OCI-LY3 (cell line): ENCODE measurements around the gene OVCA2.

ENCODE experiments used
- H2AFZ ChIP-seq: fragments of 200-600, 300-600 bp; shearing (Covaris generic); 2 replicates; pipeline ENCODE4 v1.6.0; 2014; ENCODE audit warnings: antibody characterized with exemption, low read depth, low read length
- H3K27ac ChIP-seq: fragments of 200-600, 300-600 bp; sonication (generic); 2 replicates; pipeline ENCODE4 v1.5.1; 2014; ENCODE audit warnings: mild to moderate bottlenecking, low read length, moderate library complexity, mixed read lengths
- H3K27me3 ChIP-seq: fragments of 200-600, 300-600 bp; sonication (generic); 2 replicates; pipeline ENCODE4 v1.6.1; 2014; ENCODE audit warnings: low read depth, low read length, mixed read lengths
- H3K36me3 ChIP-seq: fragments of 200-600, 300-600 bp; sonication (generic); replicated peaks from 2 replicates; pipeline ENCODE3; 2014; ENCODE audit warnings: low read depth, low read length, mixed read lengths
- H3K4me1 ChIP-seq: fragments of 300-600, 200-600 bp; sonication (generic); 2 replicates; pipeline ENCODE4 v1.6.1; 2014; ENCODE audit warnings: low read length, mixed read lengths
- H3K4me2 ChIP-seq: fragments of 200-600, 300-600 bp; sonication (generic); 2 replicates; pipeline ENCODE4 v1.6.1; 2014; ENCODE audit warnings: low read length, mixed read lengths
- H3K4me3 ChIP-seq: fragments of 300-600, 200-600 bp; sonication (generic); 2 replicates; pipeline ENCODE4 v1.5.1; 2014; ENCODE audit warnings: antibody characterized with exemption, mild to moderate bottlenecking, low read length, moderate library complexity
- H3K79me2 ChIP-seq: fragments of 300-600, 200-600 bp; shearing (Covaris generic); 2 replicates; pipeline ENCODE4 v1.6.1; 2014; ENCODE audit warnings: mild to moderate bottlenecking, low read length, mixed read lengths
- H3K9ac ChIP-seq: fragments of 300-600, 200-600 bp; shearing (Covaris generic); 2 replicates; pipeline ENCODE4 v1.6.0; 2014; ENCODE audit warnings: mild to moderate bottlenecking, low read length, moderate library complexity
- H3K9me3 ChIP-seq: fragments of 200-600, 300-600 bp; shearing (Covaris generic); 2 replicates; pipeline ENCODE4 v1.6.1; 2014; ENCODE audit warnings: low read length, mixed read lengths; ENCODE audit not compliant: insufficient read depth
- H4K20me1 ChIP-seq: fragments of 200-600, 300-600 bp; sonication (generic); 2 replicates; pipeline ENCODE4 v1.6.1; 2016; ENCODE audit warnings: low read length, mixed read lengths; ENCODE audit not compliant: insufficient read depth
- CTCF ChIP-seq: fragments of 200-600, 300-600 bp; sonication (generic); IDR thresholded peaks from 2 replicates; pipeline ENCODE4 v1.5.1; 2014; ENCODE audit warnings: antibody characterized with exemption, low read length, low read depth
- EZH2phosphoT487 ChIP-seq: fragments of 200-600 bp; shearing (Covaris generic); IDR thresholded peaks from 2 replicates; pipeline ENCODE4 v1.6.1; 2018; ENCODE audit warnings: antibody characterized with exemption, mixed run types, low read depth

The OVCA2 gene

GRCh38 chr17:2090804-2091534 lies 49.1 kb downstream of the OVCA2 start:
- Histone ChIP-seq H3K79me2 (no peaks in the 10 kb centered on the region), H3K9me3 (no peaks in the 10 kb centered on the region), H3K9ac (no peak overlapping the region), H3K4me1 (peaks cover 46% of the 10 kb centered on the region), H4K20me1 (peaks cover 13% of the 10 kb centered on the region), H3K36me3 (no peaks in the 10 kb centered on the region), H3K27me3 (peaks cover 19% of the 10 kb centered on the region; the same call in 1 of the 2 replicates), H2AFZ (no peak overlapping the region), H3K4me2 (peak overlapping the region; percentile 85), H3K27ac (no peak overlapping the region), H3K4me3 (no peak overlapping the region)
- no peak for TF ChIP-seq CTCF
- no peak for TF ChIP-seq EZH2phosphoT487

GRCh38 chr17:2092253-2092652 lies 50.4 kb downstream of the OVCA2 start:
- peaks cover 33% of the 10 kb centered on the region for H3K4me1 ChIP-seq
- peaks cover 14% of the 10 kb centered on the region; the same call in 1 of the 2 replicates for H3K27me3 ChIP-seq
- no peaks in the 10 kb centered on the region for H3K9me3 ChIP-seq
- H3K4me3 ChIP-seq = no peak overlapping the region
- H4K20me1 ChIP-seq = peaks cover 2% of the 10 kb centered on the region
- H3K27ac ChIP-seq = no peak overlapping the region
- no peaks in the 10 kb centered on the region for H3K79me2 ChIP-seq
- H3K9ac ChIP-seq = no peak overlapping the region
- TF ChIP-seq CTCF = no peak
- no peak for TF ChIP-seq EZH2phosphoT487
- no peaks in the 10 kb centered on the region for H3K36me3 ChIP-seq
- H3K4me2 ChIP-seq = no peak overlapping the region
- H2AFZ ChIP-seq = no peak overlapping the region
